SK-N-SH (cell line): ENCODE results near the gene CENPN.

Source experiments
- CTCF ChIP-seq: fragments of 200-600 bp; sonication (generic); IDR thresholded peaks from 2 replicates; pipeline ENCODE4 v1.6.1; 2017; ENCODE audit warnings: antibody characterized with exemption, mild to moderate bottlenecking, moderate library complexity
- MAX ChIP-seq: IDR thresholded peaks from 2 replicates; pipeline ENCODE4 v1.4.0; 2012; ENCODE audit warnings: low read depth
- RCOR1 ChIP-seq: fragments of 150-350 bp; IDR thresholded peaks from 2 replicates; pipeline ENCODE4 v1.6.1; 2017; ENCODE audit warnings: antibody characterized with exemption, low read length
- RFX5 ChIP-seq: IDR thresholded peaks from 2 replicates; pipeline ENCODE4 v1.6.1; 2012; ENCODE audit warnings: mild to moderate bottlenecking, improper control_type of control experiment, low read length
- SIN3A ChIP-seq: IDR thresholded peaks from 2 replicates; pipeline ENCODE4 v1.6.1; 2012; ENCODE audit warnings: low read depth, mild to moderate bottlenecking, low read length, moderate library complexity, borderline replicate concordance
- SMC3 ChIP-seq: IDR thresholded peaks from 2 replicates; pipeline ENCODE4 v1.6.1; 2012; ENCODE audit warnings: low read depth, low read length, improper control_type of control experiment
- TAF1 ChIP-seq: IDR thresholded peaks from 2 replicates; pipeline ENCODE4 v1.6.1; 2012; ENCODE audit warnings: low read depth, mild to moderate bottlenecking, low read length, moderate library complexity, borderline replicate concordance
- USF2 ChIP-seq: fragments of 150-350 bp; IDR thresholded peaks from 2 replicates; pipeline ENCODE4 v1.6.1; 2017; ENCODE audit warnings: antibody characterized with exemption, low read length, low read depth, borderline replicate concordance
- YY1 ChIP-seq: IDR thresholded peaks from 2 replicates; pipeline ENCODE4 v1.4.0; 2012; ENCODE audit warnings: low read depth, mild to moderate bottlenecking

- no peak for TF ChIP-seq SMC3
- TF ChIP-seq YY1, result no peak
- TF ChIP-seq TAF1, result no peak
- TF ChIP-seq RFX5, result no peak
- TF ChIP-seq CTCF, result no peak
- TF ChIP-seq SIN3A, result no peak
- no peak for TF ChIP-seq MAX
- no peak for TF ChIP-seq USF2
- no peak for TF ChIP-seq RCOR1
Measured at GRCh38 chr16:81067166-81067565, 60.2 kb downstream of the CENPN start.
